GM12891 (cell line): ENCODE measurements around the gene THOC5.

Experiments used
- DNase-seq: peaks from one replicate; pipeline ENCODE4 v3.0.0; 2011; ENCODE audit warnings: low spot score; ENCODE audit not compliant: insufficient read length
- FAIRE-seq: peaks from 2 replicates; lab custom pipeline; 2011; peaks lifted over from hg19 to GRCh38; lab: Jason Lieb, UNC
- PAX5 ChIP-seq: IDR thresholded peaks from 2 replicates; pipeline ENCODE4 v1.6.1; 2011; ENCODE audit warnings: low read length, moderate library complexity, mild to moderate bottlenecking; ENCODE audit not compliant: insufficient read depth, severe bottlenecking
- POLR2A ChIP-seq: IDR thresholded peaks from 2 replicates; pipeline ENCODE4 v1.6.1; 2011; ENCODE audit warnings: low read depth, low read length, control low read depth
- POLR2AphosphoS5 ChIP-seq: IDR thresholded peaks from 2 replicates; pipeline ENCODE4 v1.6.1; 2011; ENCODE audit warnings: low read depth, low read length, control low read depth
- POU2F2 ChIP-seq: IDR thresholded peaks from 2 replicates; pipeline ENCODE4 v1.6.1; 2011; ENCODE audit warnings: low read depth, mild to moderate bottlenecking, control low read depth, low read length, moderate library complexity
- SPI1 ChIP-seq: IDR thresholded peaks from 2 replicates; pipeline ENCODE4 v1.6.1; 2011; ENCODE audit warnings: low read depth, low read length, control low read depth
- TAF1 ChIP-seq: IDR thresholded peaks from 2 replicates; pipeline ENCODE4 v1.6.1; 2011; ENCODE audit warnings: low read depth, low read length, control low read depth

THOC5 gene

GRCh38 chr22:29463629-29464028, 89.9 kb downstream of the THOC5 start:
- FAIRE-seq = no peak
- TF ChIP-seq POLR2A = no peak
- TF ChIP-seq POLR2AphosphoS5 = no peak
- no peak for TF ChIP-seq PAX5
- TF ChIP-seq POU2F2 = no peak
- TF ChIP-seq SPI1 = no peak
- TF ChIP-seq TAF1 = no peak

GRCh38 chr22:29461263-29461662, 92.3 kb downstream of the THOC5 start:
- no peak for TF ChIP-seq POU2F2
- no peak for TF ChIP-seq SPI1
- no peak for TF ChIP-seq PAX5
- no peak for TF ChIP-seq POLR2AphosphoS5
- TF ChIP-seq TAF1 = no peak
- no peak for TF ChIP-seq POLR2A
- DNase-seq (no peak), FAIRE-seq (no peak)

More at GRCh38 chr22:29463629-29464028, 89.9 kb downstream of the THOC5 start:
- no peak for DNase-seq

- TF ChIP-seq POLR2A (no peak), PAX5 (no peak), POLR2AphosphoS5 (no peak), SPI1 (no peak), POU2F2 (no peak), TAF1 (no peak)
- DNase-seq (no peak), FAIRE-seq (no peak)
Measured at GRCh38 chr22:29459773-29460172, 93.8 kb downstream of the THOC5 start.

GRCh38 chr22:29458551-29458950, 95.0 kb downstream of the THOC5 start:
- no peak for FAIRE-seq
- TF ChIP-seq PAX5 = no peak
- TF ChIP-seq TAF1 = no peak
- no peak for TF ChIP-seq POLR2AphosphoS5
- TF ChIP-seq SPI1 = no peak
- TF ChIP-seq POU2F2 = no peak
- TF ChIP-seq POLR2A = no peak
- no peak for DNase-seq

- FAIRE-seq (peak; percentile 82), DNase-seq (peak; percentile 75)
- TF ChIP-seq TAF1 (no peak), PAX5 (no peak), POLR2AphosphoS5 (no peak), SPI1 (no peak), POLR2A (no peak), POU2F2 (no peak)
Measured at GRCh38 chr22:29457730-29458129, 95.8 kb downstream of the THOC5 start.

- FAIRE-seq = no peak
- no peak for DNase-seq
- TF ChIP-seq POLR2AphosphoS5 (no peak), POLR2A (no peak), SPI1 (no peak), TAF1 (no peak), PAX5 (no peak), POU2F2 (no peak)
Measured at GRCh38 chr22:29456211-29456671, 97.3 kb downstream of the THOC5 start.
